ENCODE data around the gene ZFAND3.

Gene ZFAND3

DNA sequence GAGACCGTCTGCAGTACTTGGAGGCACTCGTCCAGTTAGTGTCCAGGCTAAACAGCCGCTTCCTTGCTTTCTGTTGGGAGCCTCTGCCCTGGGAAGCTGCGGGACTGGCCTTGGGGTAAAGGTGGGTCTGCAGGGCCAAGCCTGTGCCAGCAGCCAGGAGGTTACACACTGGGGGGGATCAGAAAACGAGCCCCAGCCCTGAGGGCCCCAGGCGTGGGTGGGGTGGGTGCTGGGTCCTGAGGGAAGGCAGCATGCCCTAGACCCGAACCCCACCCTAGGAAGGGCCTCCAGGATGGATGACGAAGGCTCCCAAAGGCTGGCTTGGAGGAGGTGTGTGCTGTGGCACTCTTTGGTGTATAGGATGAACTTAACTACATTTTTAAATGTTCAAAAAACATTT is 335.2 kb downstream of the ZFAND3 start:
- DNase-seq (ENCODE audit: low read depth) = no peak

DNA sequence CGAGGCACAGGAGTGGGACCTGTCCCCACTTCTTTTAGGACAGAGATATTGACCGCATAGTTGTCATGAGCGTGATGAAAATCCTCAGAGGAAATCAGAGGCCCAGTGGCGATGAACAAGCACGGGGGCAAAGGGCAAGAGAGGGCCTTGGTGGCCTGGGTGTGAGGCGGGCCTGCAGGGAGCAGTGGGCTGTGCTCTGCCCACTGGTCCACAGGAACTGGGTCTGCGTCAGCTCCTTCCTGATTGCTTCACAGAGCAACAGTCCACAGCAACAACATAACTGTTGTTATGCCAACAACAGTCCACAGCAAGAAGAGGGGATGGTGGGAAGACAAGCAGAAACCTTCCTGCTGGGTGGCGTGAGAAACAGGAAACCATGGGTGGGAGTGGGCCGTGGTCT is 335.6 kb downstream of the ZFAND3 start:
- DNase-seq (ENCODE audit: low read depth) = no peak

- DNase-seq (ENCODE audit: low read depth) = no peak
Measured at GRCh38 chr6:38155621-38156204, 336.2 kb downstream of the ZFAND3 start.

GRCh38 chr6:38156818-38157565 is 337.5 kb downstream of the ZFAND3 start:
- DNase-seq (ENCODE audit: low read depth) = no peak

DNA sequence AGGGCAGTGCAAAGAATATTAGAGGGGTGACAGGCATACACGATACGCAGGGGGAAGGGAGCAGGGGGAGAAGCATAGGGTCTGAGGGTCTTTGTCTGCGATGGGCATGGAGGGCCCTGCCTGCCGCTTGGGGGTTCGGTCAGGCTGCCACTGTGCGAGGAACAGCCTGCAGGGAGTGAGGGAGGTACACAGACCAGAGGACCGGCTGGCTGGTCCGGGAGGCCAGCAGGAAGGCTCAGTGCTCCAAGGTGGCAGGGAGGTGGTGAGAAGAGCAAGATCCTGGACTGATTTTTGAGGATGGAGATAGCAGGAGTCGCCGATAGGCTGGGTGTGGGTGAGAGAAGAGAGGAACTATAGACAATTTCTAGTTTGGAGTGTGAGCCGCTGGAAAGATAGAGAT is 338.4 kb downstream of the ZFAND3 start:
- no peak for DNase-seq (ENCODE audit: low read depth)

- no peak for DNase-seq (ENCODE audit: low read depth)
Measured at GRCh38 chr6:38158762-38159350, 339.3 kb downstream of the ZFAND3 start.

DNA sequence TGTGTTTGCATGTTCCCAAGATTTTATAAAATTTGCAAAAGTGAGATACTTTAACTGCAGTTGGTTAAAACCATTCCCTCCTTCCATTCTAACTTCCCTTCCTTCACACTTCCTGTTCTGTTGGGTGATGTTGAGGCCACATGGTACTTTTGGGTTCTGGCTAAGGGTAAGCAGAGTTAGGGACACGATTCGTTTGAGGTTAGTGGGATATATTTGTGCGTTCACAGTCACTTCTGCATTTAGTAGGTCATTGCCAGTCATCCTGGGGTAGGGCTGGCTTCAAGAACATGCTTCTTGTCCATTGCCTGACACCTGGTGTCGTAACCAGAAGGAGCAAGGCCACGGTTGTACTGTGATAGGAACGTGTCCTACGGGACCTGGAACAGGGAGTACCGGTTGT is 340.1 kb downstream of the ZFAND3 start:
- DNase-seq (ENCODE audit: low read depth) = no peak

GRCh38 chr6:38160831-38161230 is 341.3 kb downstream of the ZFAND3 start:
- no peak for DNase-seq (ENCODE audit: low read depth)

DNA sequence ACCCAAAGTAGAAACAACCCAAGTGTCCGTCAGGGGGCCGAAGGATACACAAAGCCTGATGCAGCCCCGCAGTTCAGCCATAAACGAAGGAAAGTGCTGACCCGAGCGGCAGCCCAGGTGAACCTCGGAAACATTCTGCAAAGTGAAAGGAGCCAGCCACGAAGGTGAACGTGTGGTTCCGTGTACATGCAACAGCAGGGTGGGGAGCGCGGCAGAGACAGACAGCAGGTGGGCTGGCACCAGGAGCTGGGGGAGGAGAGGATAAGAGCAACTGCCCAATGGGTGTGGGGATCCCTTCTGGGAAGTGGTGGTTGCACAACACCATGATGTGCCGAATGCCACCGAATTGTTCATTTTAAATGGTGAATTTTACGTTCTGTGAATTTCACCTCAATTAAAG is 341.8 kb downstream of the ZFAND3 start:
- DNase-seq (ENCODE audit: low read depth) = no peak

GRCh38 chr6:38161754-38162492 is 342.4 kb downstream of the ZFAND3 start:
- no peak for DNase-seq (ENCODE audit: low read depth)

GRCh38 chr6:38162493-38163185 is 343.1 kb downstream of the ZFAND3 start:
- no peak for DNase-seq (ENCODE audit: low read depth)

GRCh38 chr6:38163186-38164130 is 343.9 kb downstream of the ZFAND3 start:
- no peak for DNase-seq (ENCODE audit: low read depth)

GRCh38 chr6:38164131-38164481 is 344.6 kb downstream of the ZFAND3 start:
- no peak for DNase-seq (ENCODE audit: low read depth)

DNA sequence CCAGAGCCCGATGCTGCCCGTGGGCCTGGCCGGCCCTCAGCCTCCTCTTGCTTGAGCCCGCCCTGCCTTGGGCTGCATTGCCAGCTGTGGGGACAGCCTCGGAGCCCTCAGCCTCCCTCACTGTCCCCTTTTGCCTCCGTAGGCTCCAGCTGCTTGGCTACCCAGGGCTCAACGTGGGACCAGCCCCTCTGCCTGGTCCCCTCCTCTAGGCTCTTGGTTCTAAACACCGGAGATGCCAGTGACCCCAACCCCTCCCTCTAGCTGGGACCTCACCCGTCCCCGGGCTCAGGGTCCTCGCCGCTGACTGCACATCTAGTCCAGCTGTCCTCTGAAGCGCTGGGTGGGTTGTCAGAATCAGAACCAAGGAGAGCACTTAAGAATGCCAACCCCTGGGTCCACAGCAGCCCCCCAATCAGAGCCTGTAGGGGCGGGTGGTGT is 345.2 kb downstream of the ZFAND3 start:
- DNase-seq (ENCODE audit: low read depth) = no peak

- DNase-seq (ENCODE audit: low read depth) = no peak
Measured at GRCh38 chr6:38166411-38167240, 347.1 kb downstream of the ZFAND3 start.

DNA sequence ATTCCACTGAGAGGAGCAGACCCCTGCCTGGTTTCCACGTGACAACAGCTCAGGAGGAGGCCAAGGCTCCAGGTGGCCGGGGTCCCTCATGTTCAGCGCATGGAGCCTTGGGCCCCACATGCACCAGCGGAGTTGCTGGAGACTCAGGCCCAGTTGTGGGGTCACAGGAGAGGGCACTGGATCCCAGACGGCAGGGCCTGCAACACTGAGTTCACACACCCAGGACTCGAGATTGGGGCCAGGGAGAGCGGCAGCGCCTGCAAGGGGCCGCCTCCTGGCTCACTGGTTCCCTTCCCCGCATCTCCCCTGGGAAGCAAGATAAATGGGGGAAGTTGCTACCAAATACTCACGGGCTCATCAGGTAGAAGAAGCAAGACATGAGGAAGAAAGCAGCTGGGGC is 348.1 kb downstream of the ZFAND3 start:
- no peak for DNase-seq (ENCODE audit: low read depth)

DNA sequence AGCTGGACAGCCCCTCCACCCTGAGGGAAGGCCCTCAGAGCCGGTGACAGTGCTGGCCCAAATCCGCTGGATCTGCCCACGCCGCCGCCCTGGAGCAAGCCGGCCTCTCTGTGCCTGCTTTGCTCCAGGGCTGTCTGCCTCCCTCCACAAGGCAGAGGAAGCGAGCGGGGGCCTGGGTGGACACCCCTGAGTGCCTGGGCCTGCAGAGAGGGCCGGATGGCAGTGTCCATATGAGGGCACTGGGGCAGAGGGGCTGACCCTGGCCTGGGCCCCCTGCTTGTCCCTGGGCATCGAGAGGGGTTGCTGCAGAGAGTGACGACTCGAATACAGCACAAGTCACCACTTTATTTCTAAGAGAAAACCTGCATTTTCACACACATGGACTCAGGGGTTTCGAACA is 348.6 kb downstream of the ZFAND3 start:
- DNase-seq (ENCODE audit: low read depth) = no peak

- no peak for DNase-seq (ENCODE audit: low read depth)
Measured at GRCh38 chr6:38168699-38169098, 349.2 kb downstream of the ZFAND3 start.

DNA sequence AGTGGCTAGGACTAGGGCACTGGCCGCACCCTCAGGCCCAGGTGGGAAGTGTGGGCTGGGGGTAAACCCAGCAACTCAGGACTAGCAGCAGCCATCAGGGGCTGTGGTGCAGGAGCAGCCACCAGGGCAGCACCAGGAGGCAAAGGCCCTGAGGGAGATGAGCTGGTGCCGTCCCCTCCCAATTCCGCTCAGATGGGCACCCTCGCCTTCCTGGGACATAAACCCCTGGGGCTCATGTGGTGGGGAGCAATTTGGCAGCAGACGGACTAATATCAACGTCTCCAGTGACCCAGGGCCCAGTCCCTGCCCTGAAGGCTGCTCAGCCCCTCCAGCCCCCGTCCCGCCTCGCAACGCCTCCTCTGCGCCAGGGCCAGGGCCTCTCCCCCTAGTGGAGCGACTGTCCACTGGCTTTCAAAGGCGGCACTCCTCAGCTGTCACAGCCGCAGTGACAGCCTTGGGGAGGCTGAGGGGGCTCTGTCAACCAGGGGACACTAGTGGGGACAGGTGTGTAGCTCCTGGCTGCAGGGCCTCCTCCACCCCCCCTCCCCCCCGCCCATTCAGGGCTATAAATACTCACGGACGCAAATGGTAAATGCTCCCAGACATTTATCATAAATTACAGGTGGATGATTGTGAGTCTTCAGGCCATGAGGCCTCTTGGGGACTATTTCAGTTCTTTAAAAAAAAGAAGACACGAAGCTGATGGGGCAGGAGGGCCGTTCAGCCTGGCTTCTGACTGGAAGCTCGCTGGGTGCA is 349.9 kb downstream of the ZFAND3 start:
- DNase-seq (ENCODE audit: low read depth) = no peak

All from activated T-helper 1 cell treated with Interleukin-2 at 50 U/mL for 16 hours (primary cell).